SH-SY5Y (cell line): ENCODE data around the gene IGF1.

Experiments
- GATA2 ChIP-seq: IDR thresholded peaks from 2 replicates; pipeline ENCODE4 v1.6.1; 2011; ENCODE audit warnings: mild to moderate bottlenecking, low read depth, low read length
- GATA3 ChIP-seq: IDR thresholded peaks from 2 replicates; pipeline ENCODE4 v1.6.1; 2011; ENCODE audit warnings: low read depth, mild to moderate bottlenecking, low read length, moderate library complexity

Gene IGF1

GRCh38 chr12:102462795-102463465 lies 17.4 kb downstream of the IGF1 start:
- no peak for TF ChIP-seq GATA2
- no peak for TF ChIP-seq GATA3

GRCh38 chr12:102462386-102462785 lies 18.0 kb downstream of the IGF1 start:
- TF ChIP-seq GATA2, result no peak
- no peak for TF ChIP-seq GATA3

GRCh38 chr12:102461501-102461900 lies 18.9 kb downstream of the IGF1 start:
- no peak for TF ChIP-seq GATA3
- TF ChIP-seq GATA2, result no peak

GRCh38 chr12:102459314-102459713 lies 21.0 kb downstream of the IGF1 start:
- TF ChIP-seq GATA2, result no peak
- no peak for TF ChIP-seq GATA3

- TF ChIP-seq GATA2, result no peak
- no peak for TF ChIP-seq GATA3
These were observed 25.3 kb downstream of the IGF1 start for GRCh38 chr12:102454808-102455760.

- TF ChIP-seq GATA2, result no peak
- TF ChIP-seq GATA3, result no peak
These were observed 26.0 kb downstream of the IGF1 start for GRCh38 chr12:102454330-102454729.

GRCh38 chr12:102452605-102453004 lies 27.8 kb downstream of the IGF1 start:
- TF ChIP-seq GATA2 (no peak), GATA3 (no peak)

- TF ChIP-seq GATA3 (no peak), GATA2 (no peak)
These were observed 35.7 kb downstream of the IGF1 start for GRCh38 chr12:102444707-102445106.

- TF ChIP-seq GATA2 (no peak), GATA3 (no peak)
These were observed 36.3 kb downstream of the IGF1 start for GRCh38 chr12:102444093-102444492.

GRCh38 chr12:102441077-102441596 lies 39.2 kb downstream of the IGF1 start:
- TF ChIP-seq GATA2, result no peak
- no peak for TF ChIP-seq GATA3

GRCh38 chr12:102439426-102440405 lies 40.6 kb downstream of the IGF1 start:
- no peak for TF ChIP-seq GATA2

- no peak for TF ChIP-seq GATA3
- no peak for TF ChIP-seq GATA2
These were observed 41.5 kb downstream of the IGF1 start for GRCh38 chr12:102438827-102439210.

GRCh38 chr12:102438047-102438826 lies 42.1 kb downstream of the IGF1 start:
- TF ChIP-seq GATA3 (no peak), GATA2 (no peak)
